Measurements from ENCODE around the gene GNB4.

DNA sequence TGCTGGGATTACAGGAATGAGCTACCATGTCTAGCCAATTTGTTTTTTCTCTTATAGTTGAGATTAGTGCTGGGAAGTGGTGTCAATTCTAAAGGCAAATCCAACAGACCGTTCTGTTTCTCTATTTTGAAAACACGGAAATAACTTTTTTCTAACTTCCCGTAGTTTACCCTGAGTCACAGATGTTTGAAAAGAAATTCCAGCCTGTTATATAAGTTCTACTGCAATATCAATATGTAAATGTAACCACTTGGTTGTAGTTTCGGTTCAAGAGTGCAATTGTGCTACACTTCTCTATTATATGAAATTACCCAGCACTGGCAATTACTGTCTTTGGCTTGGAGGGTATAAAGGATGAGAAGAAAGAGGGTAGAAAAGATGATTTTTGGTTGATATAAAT is 22.3 kb upstream of the GNB4 start:
- no peak for TF ChIP-seq CTCF (conservative IDR thresholded peaks at IDR 0.05)
- no peak for TF ChIP-seq EZH2 (IDR thresholded peaks at IDR 0.05; ENCODE audit: low read depth)
